ENCODE data around the gene SEZ6L.

GRCh38 chr22:26194313-26194712 is 25.1 kb downstream of the SEZ6L start:
- TF ChIP-seq, protein P1, sequence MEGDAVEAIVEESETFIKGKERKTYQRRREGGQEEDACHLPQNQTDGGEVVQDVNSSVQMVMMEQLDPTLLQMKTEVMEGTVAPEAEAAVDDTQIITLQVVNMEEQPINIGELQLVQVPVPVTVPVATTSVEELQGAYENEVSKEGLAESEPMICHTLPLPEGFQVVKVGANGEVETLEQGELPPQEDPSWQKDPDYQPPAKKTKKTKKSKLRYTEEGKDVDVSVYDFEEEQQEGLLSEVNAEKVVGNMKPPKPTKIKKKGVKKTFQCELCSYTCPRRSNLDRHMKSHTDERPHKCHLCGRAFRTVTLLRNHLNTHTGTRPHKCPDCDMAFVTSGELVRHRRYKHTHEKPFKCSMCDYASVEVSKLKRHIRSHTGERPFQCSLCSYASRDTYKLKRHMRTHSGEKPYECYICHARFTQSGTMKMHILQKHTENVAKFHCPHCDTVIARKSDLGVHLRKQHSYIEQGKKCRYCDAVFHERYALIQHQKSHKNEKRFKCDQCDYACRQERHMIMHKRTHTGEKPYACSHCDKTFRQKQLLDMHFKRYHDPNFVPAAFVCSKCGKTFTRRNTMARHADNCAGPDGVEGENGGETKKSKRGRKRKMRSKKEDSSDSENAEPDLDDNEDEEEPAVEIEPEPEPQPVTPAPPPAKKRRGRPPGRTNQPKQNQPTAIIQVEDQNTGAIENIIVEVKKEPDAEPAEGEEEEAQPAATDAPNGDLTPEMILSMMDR (conservative IDR thresholded peaks at IDR 0.05; ENCODE audit: low read length), result no peak
- no peak for TF ChIP-seq EZH2phosphoT487 (IDR thresholded peaks at IDR 0.05; ENCODE audit: borderline replicate concordance)

Data from Loucy (cell line).